Loucy (cell line): ENCODE data around the gene WDCP.

Source experiments
- H2AFZ ChIP-seq: fragments of 200-600 bp; sonication (generic); 2 replicates; pipeline ENCODE4 v1.6.0; 2016; ENCODE audit warnings: antibody characterized with exemption, mild to moderate bottlenecking, low read length, moderate library complexity
- H3F3A ChIP-seq: fragments of 200-600 bp; 2 replicates; pipeline ENCODE4 v1.6.0; 2016; ENCODE audit warnings: antibody characterized with exemption, low read depth, mild to moderate bottlenecking
- H3K27me3 ChIP-seq: fragments of 200-600 bp; sonication (generic); 2 replicates; pipeline ENCODE4 v1.6.1; 2014; ENCODE audit warnings: low read length, mild to moderate bottlenecking; ENCODE audit not compliant: insufficient read depth, poor library complexity, severe bottlenecking
- H3K36me3 ChIP-seq: fragments of 200-600 bp; sonication (generic); 2 replicates; pipeline ENCODE4 v1.6.1; 2016; ENCODE audit warnings: low read length; ENCODE audit not compliant: insufficient read depth
- H3K4me1 ChIP-seq: fragments of 200-600 bp; sonication (generic); 2 replicates; pipeline ENCODE4 v1.5.1; 2014; ENCODE audit warnings: low read length, mild to moderate bottlenecking; ENCODE audit not compliant: insufficient read depth, poor library complexity, severe bottlenecking
- H3K4me2 ChIP-seq: fragments of 200-600 bp; sonication (generic); 2 replicates; pipeline ENCODE4 v1.6.0; 2014; ENCODE audit warnings: antibody characterized with exemption, low read length, low read depth, mild to moderate bottlenecking; ENCODE audit not compliant: poor library complexity, severe bottlenecking
- H3K4me3 ChIP-seq: fragments of 200-600 bp; sonication (generic); 2 replicates; pipeline ENCODE4 v1.5.1; 2014; ENCODE audit warnings: low read length, mild to moderate bottlenecking, mixed read lengths; ENCODE audit not compliant: poor library complexity, severe bottlenecking
- H3K79me2 ChIP-seq: fragments of 200-600 bp; sonication (generic); 2 replicates; pipeline ENCODE4 v1.6.1; 2014; ENCODE audit warnings: low read length; ENCODE audit not compliant: insufficient read depth
- H3K9ac ChIP-seq: fragments of 200-600 bp; sonication (generic); 2 replicates; pipeline ENCODE4 v1.6.0; 2014; ENCODE audit warnings: mild to moderate bottlenecking, low read depth, low read length, moderate library complexity; ENCODE audit not compliant: poor library complexity, severe bottlenecking
- H3K9me2 ChIP-seq: fragments of 200-600 bp; sonication (generic); replicated peaks from 2 replicates; pipeline ENCODE4 v1.6.1; 2016; ENCODE audit warnings: low read depth, low read length, mixed read lengths
- H3K9me3 ChIP-seq: fragments of 200-600 bp; sonication (generic); 2 replicates; pipeline ENCODE4 v1.6.1; 2014; ENCODE audit warnings: mild to moderate bottlenecking, antibody characterized with exemption, low read length, low read depth; ENCODE audit not compliant: insufficient read depth
- H4K20me1 ChIP-seq: fragments of 200-600 bp; sonication (generic); 2 replicates; pipeline ENCODE4 v1.6.0; 2014; ENCODE audit warnings: antibody characterized with exemption, low read length, mild to moderate bottlenecking; ENCODE audit not compliant: insufficient read depth, poor library complexity, severe bottlenecking
- EZH2phosphoT487 ChIP-seq: fragments of 200-600 bp; IDR thresholded peaks from 2 replicates; pipeline ENCODE4 v1.6.1; 2018; ENCODE audit warnings: antibody characterized with exemption, mild to moderate bottlenecking, moderate library complexity, borderline replicate concordance
- TF ChIP-seq, protein P1 (sequence below): fragments of 200-600 bp; sonication (generic); conservative IDR thresholded peaks from 2 replicates; pipeline ENCODE4 v1.5.1; 2014; ENCODE audit warnings: mild to moderate bottlenecking, antibody characterized with exemption, low read length

The WDCP gene

GRCh38 chr2:24019729-24020128 is 27.5 kb downstream of the WDCP start:
- no peak overlapping the region for H3K9ac ChIP-seq
- peaks cover 8% of the 10 kb centered on the region; the same call in 1 of the 2 replicates for H3K36me3 ChIP-seq
- H3F3A ChIP-seq: no peaks in the 10 kb centered on the region
- no peaks in the 10 kb centered on the region for H3K9me3 ChIP-seq
- no peaks in the 10 kb centered on the region for H3K79me2 ChIP-seq
- no peaks in the 10 kb centered on the region for H3K9me2 ChIP-seq
- no peaks in the 10 kb centered on the region for H4K20me1 ChIP-seq
- H2AFZ ChIP-seq: no peak overlapping the region
- no peaks in the 10 kb centered on the region for H3K27me3 ChIP-seq
- no peaks in the 10 kb centered on the region for H3K4me1 ChIP-seq
- H3K4me2 ChIP-seq: no peak overlapping the region
- TF ChIP-seq, protein P1, sequence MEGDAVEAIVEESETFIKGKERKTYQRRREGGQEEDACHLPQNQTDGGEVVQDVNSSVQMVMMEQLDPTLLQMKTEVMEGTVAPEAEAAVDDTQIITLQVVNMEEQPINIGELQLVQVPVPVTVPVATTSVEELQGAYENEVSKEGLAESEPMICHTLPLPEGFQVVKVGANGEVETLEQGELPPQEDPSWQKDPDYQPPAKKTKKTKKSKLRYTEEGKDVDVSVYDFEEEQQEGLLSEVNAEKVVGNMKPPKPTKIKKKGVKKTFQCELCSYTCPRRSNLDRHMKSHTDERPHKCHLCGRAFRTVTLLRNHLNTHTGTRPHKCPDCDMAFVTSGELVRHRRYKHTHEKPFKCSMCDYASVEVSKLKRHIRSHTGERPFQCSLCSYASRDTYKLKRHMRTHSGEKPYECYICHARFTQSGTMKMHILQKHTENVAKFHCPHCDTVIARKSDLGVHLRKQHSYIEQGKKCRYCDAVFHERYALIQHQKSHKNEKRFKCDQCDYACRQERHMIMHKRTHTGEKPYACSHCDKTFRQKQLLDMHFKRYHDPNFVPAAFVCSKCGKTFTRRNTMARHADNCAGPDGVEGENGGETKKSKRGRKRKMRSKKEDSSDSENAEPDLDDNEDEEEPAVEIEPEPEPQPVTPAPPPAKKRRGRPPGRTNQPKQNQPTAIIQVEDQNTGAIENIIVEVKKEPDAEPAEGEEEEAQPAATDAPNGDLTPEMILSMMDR: no peak
- TF ChIP-seq EZH2phosphoT487: no peak
- no peak overlapping the region for H3K4me3 ChIP-seq

- Histone ChIP-seq H3K79me2 (no peaks in the 10 kb centered on the region), H3K4me2 (no peak overlapping the region), H3K9me2 (no peaks in the 10 kb centered on the region), H3F3A (no peaks in the 10 kb centered on the region), H3K4me3 (no peak overlapping the region), H3K9me3 (no peaks in the 10 kb centered on the region), H3K4me1 (no peaks in the 10 kb centered on the region), H3K9ac (no peak overlapping the region), H3K36me3 (peaks cover 8% of the 10 kb centered on the region; the same call in 1 of the 2 replicates), H4K20me1 (no peaks in the 10 kb centered on the region), H3K27me3 (no peaks in the 10 kb centered on the region), H2AFZ (no peak overlapping the region)
- no peak for TF ChIP-seq EZH2phosphoT487
Measured at GRCh38 chr2:24018241-24018640, 28.9 kb downstream of the WDCP start.

DNA sequence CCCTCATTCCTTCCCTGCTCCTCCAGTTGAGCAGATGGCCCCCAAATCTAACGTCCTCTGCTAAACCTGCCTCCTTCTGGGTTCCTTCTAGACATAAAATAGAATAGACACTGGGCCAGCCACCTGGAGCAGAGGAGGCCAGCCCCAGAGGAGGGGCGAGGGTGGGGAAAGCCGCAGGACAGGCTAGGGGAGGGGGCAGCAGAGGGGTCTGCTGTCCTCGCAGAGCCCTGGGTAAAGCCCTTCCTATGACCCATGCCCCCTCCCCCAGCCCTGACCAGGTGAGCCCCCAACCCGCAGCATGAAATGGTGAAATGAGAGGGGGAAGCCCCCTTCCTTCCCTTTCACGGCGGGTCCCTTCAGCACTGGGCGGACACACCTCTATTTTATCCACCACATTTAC is 29.5 kb downstream of the WDCP start:
- H3K4me1 ChIP-seq: no peaks in the 10 kb centered on the region
- H3K9me2 ChIP-seq: no peaks in the 10 kb centered on the region
- peaks cover 5% of the 10 kb centered on the region; the same call in 1 of the 2 replicates for H3K36me3 ChIP-seq
- no peaks in the 10 kb centered on the region for H3K79me2 ChIP-seq
- no peaks in the 10 kb centered on the region for H3F3A ChIP-seq
- H3K9me3 ChIP-seq: no peaks in the 10 kb centered on the region
- H3K4me2 ChIP-seq: no peak overlapping the region
- no peak overlapping the region for H2AFZ ChIP-seq
- H3K9ac ChIP-seq: no peak overlapping the region
- no peak for TF ChIP-seq EZH2phosphoT487
- TF ChIP-seq, protein P1: no peak
- no peaks in the 10 kb centered on the region for H3K27me3 ChIP-seq
- H3K4me3 ChIP-seq: no peak overlapping the region
- H4K20me1 ChIP-seq: no peaks in the 10 kb centered on the region
